ENCODE data around the gene EPB41. TPM values are rescaled to one million over a fixed set of nuclear protein-coding genes. Genes with fewer than 3 reads are reported as not detected.
"Not testable (repeated sequence)": the region's sequence is repeated elsewhere in the genome, so short reads cannot be mapped to it uniquely, and the experiment has no call there.

EPB41 gene
- total and polyA plus RNA-seq, 4 donors: 10.7 to 189 (median 38.1) TPM

DNA sequence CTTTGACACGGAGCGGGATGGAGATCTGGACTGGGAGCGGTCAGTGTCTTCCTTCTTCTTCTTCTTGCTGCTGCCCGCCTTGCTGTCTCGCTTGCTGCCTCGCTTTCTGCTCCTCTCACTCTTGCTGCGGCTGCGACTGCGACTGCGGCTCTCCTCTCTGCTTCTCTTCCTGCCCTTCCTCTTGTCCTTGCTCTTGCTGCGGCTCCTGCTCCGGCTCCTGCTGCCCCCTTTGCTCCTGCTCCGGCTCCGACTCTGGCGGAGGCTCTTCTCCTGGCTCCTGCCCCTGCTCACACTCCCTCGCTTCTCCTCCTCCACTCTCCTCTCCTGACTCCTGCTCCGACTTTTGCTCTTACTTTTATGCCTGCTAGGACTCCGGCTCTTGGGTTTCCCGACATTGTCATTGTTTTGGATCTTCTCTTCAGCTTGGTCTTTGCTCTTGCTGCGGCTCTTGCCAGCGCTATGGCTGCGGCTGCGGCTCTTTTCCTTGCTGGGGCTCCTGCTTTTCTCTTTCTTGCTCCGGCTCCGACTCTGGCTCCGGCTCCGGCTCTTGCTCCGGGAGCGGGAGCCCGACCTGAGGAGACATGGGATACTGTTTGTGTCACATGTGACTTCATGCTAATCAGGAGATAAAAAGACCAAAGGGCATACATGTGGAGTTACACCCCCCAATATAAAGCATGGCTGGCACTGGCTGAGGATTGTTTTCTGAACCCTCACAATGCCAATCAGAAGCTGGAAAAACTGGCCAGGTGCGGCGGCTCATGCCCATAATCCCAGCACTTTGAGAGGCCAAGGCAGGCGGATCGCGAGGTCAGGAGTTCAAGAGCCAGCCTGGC is 234.5 kb downstream of the EPB41 start:
- WGBS: 59% methylated on average over 35 of the region's 35 CpGs
- Histone ChIP-seq H3K9ac (ENCODE audit: low read depth in 1 of 2, low read length in 2 of 2) (no peak overlapping the region), H3K36me3 (ENCODE audit: control insufficient read depth in 4 of 4, insufficient read depth in 3 of 4, low read depth in 1 of 4, low read length in 3 of 4) (peaks cover 15 to 42% (median 34%) of the 10 kb centered on the region in 4 donors), H3K27me3 (ENCODE audit: control insufficient read depth in 4 of 4, insufficient read depth in 4 of 4, low read length in 3 of 4) (no peaks in the 10 kb centered on the region), H3K4me3 (ENCODE audit: low read depth in 1 of 3, low read length in 3 of 3) (peak overlapping the region in 1 of 3 donors; percentile 4), H3K27ac (ENCODE audit: low read depth in 1 of 2, low read length in 2 of 2) (peak overlapping the region; percentile 52 to 61), H3K9me3 (ENCODE audit: control insufficient read depth in 4 of 4, low read length in 3 of 4) (no peaks in the 10 kb centered on the region), H3K4me1 (ENCODE audit: control insufficient read depth in 4 of 4, insufficient read depth in 4 of 4, low read length in 3 of 4) (peaks cover 11 to 50% (median 36%) of the 10 kb centered on the region in 4 donors)
- TF ChIP-seq, protein P1, sequence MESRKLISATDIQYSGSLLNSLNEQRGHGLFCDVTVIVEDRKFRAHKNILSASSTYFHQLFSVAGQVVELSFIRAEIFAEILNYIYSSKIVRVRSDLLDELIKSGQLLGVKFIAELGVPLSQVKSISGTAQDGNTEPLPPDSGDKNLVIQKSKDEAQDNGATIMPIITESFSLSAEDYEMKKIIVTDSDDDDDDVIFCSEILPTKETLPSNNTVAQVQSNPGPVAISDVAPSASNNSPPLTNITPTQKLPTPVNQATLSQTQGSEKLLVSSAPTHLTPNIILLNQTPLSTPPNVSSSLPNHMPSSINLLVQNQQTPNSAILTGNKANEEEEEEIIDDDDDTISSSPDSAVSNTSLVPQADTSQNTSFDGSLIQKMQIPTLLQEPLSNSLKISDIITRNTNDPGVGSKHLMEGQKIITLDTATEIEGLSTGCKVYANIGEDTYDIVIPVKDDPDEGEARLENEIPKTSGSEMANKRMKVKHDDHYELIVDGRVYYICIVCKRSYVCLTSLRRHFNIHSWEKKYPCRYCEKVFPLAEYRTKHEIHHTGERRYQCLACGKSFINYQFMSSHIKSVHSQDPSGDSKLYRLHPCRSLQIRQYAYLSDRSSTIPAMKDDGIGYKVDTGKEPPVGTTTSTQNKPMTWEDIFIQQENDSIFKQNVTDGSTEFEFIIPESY (IDR thresholded peaks at IDR 0.05): no peak
- TF ChIP-seq, protein P2, sequence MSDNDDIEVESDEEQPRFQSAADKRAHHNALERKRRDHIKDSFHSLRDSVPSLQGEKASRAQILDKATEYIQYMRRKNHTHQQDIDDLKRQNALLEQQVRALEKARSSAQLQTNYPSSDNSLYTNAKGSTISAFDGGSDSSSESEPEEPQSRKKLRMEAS (IDR thresholded peaks at IDR 0.05): peak; percentile 85
- TF ChIP-seq SP1 (IDR thresholded peaks at IDR 0.05) (peak; percentile 62), RAD21 (IDR thresholded peaks at IDR 0.05) (peak; percentile 5 to 11), FOXA2 (IDR thresholded peaks at IDR 0.05) (no peak), HNF4G (IDR thresholded peaks at IDR 0.05) (peak; percentile 53), HNF4A (conservative IDR thresholded peaks at IDR 0.05) (peak; percentile 73 to 83), RXRA (IDR thresholded peaks at IDR 0.05) (peak; percentile 58 to 73), JUND (IDR thresholded peaks at IDR 0.05) (no peak), YY1 (IDR thresholded peaks at IDR 0.05) (peak; percentile 39)
- TF ChIP-seq, protein P3, sequence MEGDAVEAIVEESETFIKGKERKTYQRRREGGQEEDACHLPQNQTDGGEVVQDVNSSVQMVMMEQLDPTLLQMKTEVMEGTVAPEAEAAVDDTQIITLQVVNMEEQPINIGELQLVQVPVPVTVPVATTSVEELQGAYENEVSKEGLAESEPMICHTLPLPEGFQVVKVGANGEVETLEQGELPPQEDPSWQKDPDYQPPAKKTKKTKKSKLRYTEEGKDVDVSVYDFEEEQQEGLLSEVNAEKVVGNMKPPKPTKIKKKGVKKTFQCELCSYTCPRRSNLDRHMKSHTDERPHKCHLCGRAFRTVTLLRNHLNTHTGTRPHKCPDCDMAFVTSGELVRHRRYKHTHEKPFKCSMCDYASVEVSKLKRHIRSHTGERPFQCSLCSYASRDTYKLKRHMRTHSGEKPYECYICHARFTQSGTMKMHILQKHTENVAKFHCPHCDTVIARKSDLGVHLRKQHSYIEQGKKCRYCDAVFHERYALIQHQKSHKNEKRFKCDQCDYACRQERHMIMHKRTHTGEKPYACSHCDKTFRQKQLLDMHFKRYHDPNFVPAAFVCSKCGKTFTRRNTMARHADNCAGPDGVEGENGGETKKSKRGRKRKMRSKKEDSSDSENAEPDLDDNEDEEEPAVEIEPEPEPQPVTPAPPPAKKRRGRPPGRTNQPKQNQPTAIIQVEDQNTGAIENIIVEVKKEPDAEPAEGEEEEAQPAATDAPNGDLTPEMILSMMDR (IDR thresholded peaks at IDR 0.05; ENCODE audit: low read depth, low read length, missing input control): no peak
- DNase-seq (ENCODE audit: low spot score): no peak

DNA sequence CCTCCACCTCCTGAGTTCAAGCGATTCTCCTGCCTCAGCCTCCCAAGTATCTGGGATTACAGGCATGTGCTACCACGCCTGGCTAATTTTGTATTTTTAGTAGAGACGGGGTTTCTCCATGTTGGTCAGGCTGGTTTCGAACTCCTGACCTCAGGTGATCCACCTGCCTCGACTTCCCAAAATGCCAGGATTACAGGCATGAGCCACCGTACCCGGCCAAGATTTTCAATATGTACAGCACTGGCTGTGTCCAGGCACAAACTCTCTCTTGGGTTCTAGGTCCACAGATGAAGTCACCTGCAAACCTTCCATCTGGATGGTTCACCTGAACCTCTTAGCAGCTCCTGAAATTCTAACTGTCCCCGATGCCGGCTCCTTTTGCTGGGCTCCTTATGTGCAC is 236.0 kb downstream of the EPB41 start:
- H3K36me3 ChIP-seq (ENCODE audit: control insufficient read depth in 4 of 4, insufficient read depth in 3 of 4, low read depth in 1 of 4, low read length in 3 of 4): peaks cover 16 to 55% (median 44%) of the 10 kb centered on the region in 4 donors
- WGBS: 97% methylated on average over 9 of the region's 9 CpGs
- H3K9ac ChIP-seq (ENCODE audit: low read depth in 1 of 2, low read length in 2 of 2); DNase-seq (ENCODE audit: low spot score); H3K4me3 ChIP-seq (ENCODE audit: low read depth in 1 of 3, low read length in 3 of 3); H3K9me3 ChIP-seq (ENCODE audit: control insufficient read depth in 4 of 4, low read length in 3 of 4); H3K27ac ChIP-seq (ENCODE audit: low read depth in 1 of 2, low read length in 2 of 2); H3K27me3 ChIP-seq (ENCODE audit: control insufficient read depth in 4 of 4, insufficient read depth in 4 of 4, low read length in 3 of 4): not testable (repeated sequence)
- peaks cover 6 to 43% (median 34%) of the 10 kb centered on the region in 4 donors for H3K4me1 ChIP-seq (ENCODE audit: control insufficient read depth in 4 of 4, insufficient read depth in 4 of 4, low read length in 3 of 4)

GRCh38 chr1:29152046-29152805 is 237.9 kb downstream of the EPB41 start:
- TF ChIP-seq ATF3 (IDR thresholded peaks at IDR 0.05): no peak
- TF ChIP-seq NR2F2 (IDR thresholded peaks at IDR 0.05): no peak
- TF ChIP-seq EGR1 (IDR thresholded peaks at IDR 0.05; ENCODE audit: low read depth in 2 of 2): no peak
- TF ChIP-seq RXRA (IDR thresholded peaks at IDR 0.05): no peak
- no peak for TF ChIP-seq HNF4A (conservative IDR thresholded peaks at IDR 0.05)
- TF ChIP-seq, protein P2 (IDR thresholded peaks at IDR 0.05): no peak
- no peak for TF ChIP-seq TAF1 (conservative IDR thresholded peaks at IDR 0.05)
- 92% methylated on average over 8 of the region's 8 CpGs for WGBS
- H3K9ac ChIP-seq (ENCODE audit: low read depth in 1 of 2, low read length in 2 of 2): no peak overlapping the region
- DNase-seq (ENCODE audit: low spot score): no peak
- peaks cover 0 to 30% (median 22%) of the 10 kb centered on the region in 4 donors for H3K4me1 ChIP-seq (ENCODE audit: control insufficient read depth in 4 of 4, insufficient read depth in 4 of 4, low read length in 3 of 4)
- H3K27ac ChIP-seq (ENCODE audit: low read depth in 1 of 2, low read length in 2 of 2): no peak overlapping the region
- H3K9me3 ChIP-seq (ENCODE audit: control insufficient read depth in 4 of 4, low read length in 3 of 4): no peaks in the 10 kb centered on the region
- H3K4me3 ChIP-seq (ENCODE audit: low read depth in 1 of 3, low read length in 3 of 3): no peak overlapping the region
- H3K27me3 ChIP-seq (ENCODE audit: control insufficient read depth in 4 of 4, insufficient read depth in 4 of 4, low read length in 3 of 4): no peaks in the 10 kb centered on the region
- peaks cover 19 to 63% (median 48%) of the 10 kb centered on the region in 4 donors for H3K36me3 ChIP-seq (ENCODE audit: control insufficient read depth in 4 of 4, insufficient read depth in 3 of 4, low read depth in 1 of 4, low read length in 3 of 4)

Data from liver (tissue), 9 donors.